Lung (tissue), 12 donors: Measurements from ENCODE around the gene HOXB5. TPM values are rescaled to one million over a fixed set of nuclear protein-coding genes. Genes with fewer than 3 reads are reported as not detected.

ENCODE experiments used
- ATAC-seq: fragments of 200-7000 bp; cut with Tn5 transposase; one replicate; pipeline ENCODE4 v1.9.1; 2020; ENCODE audit warnings: moderate number of reproducible peaks; ENCODE audit not compliant: insufficient read depth, low FRiP score
- DNase-seq, 3 donors: peaks; one replicate each; pipeline ENCODE4 v3.0.0-alpha.2; 2013 to 2017
- H3K27ac ChIP-seq, 2 donors: one replicate each; pipeline ENCODE4 v1.5.1; 2013; ENCODE audit warnings: mild to moderate bottlenecking in 2 of 2, moderate library complexity in 2 of 2, control low read depth in 1 of 2, inconsistent platforms in 1 of 2, low read depth in 1 of 2, low read length in 1 of 2
- H3K27me3 ChIP-seq, 3 donors: one replicate each; pipeline ENCODE4 v1.5.1; 2013; ENCODE audit warnings: low read length in 2 of 3; ENCODE audit not compliant: control insufficient read depth in 3 of 3, insufficient read depth in 3 of 3
- H3K36me3 ChIP-seq, 4 donors: one replicate each; pipeline ENCODE4 v1.5.1; 2013; ENCODE audit warnings: low read length in 4 of 4, mild to moderate bottlenecking in 1 of 4, moderate library complexity in 1 of 4; ENCODE audit not compliant: control insufficient read depth in 4 of 4, insufficient read depth in 4 of 4
- H3K4me1 ChIP-seq, 5 donors: one replicate each; pipeline ENCODE4 v1.5.1; 2013; ENCODE audit warnings: low read length in 5 of 5, mild to moderate bottlenecking in 2 of 5, moderate library complexity in 1 of 5; ENCODE audit not compliant: control insufficient read depth in 5 of 5, insufficient read depth in 5 of 5
- H3K4me3 ChIP-seq: one replicate; pipeline ENCODE4 v1.5.1; 2013; ENCODE audit warnings: mild to moderate bottlenecking, control low read depth, moderate library complexity
- H3K9ac ChIP-seq, 2 donors: one replicate each; pipeline ENCODE4 v1.5.1; 2013; ENCODE audit warnings: low read length in 2 of 2, control low read depth in 1 of 2; ENCODE audit not compliant: insufficient read depth in 1 of 2
- H3K9me3 ChIP-seq, 4 donors: one replicate each; pipeline ENCODE4 v1.5.1; 2013; ENCODE audit warnings: low read length in 3 of 4, mild to moderate bottlenecking in 1 of 4, moderate library complexity in 1 of 4; ENCODE audit not compliant: control insufficient read depth in 4 of 4, insufficient read depth in 3 of 4
- CTCF ChIP-seq: IDR thresholded peaks from 2 replicates; pipeline ENCODE4 v1.5.1; 2012; ENCODE audit warnings: mild to moderate bottlenecking; ENCODE audit errors: control extremely low read depth, extremely low read depth
- WGBS, 2 donors: extraction: QIAGEN DNeasy Blood & Tissue Kit; methylation state at CpG; one replicate each; pipeline ENCODE4 v1.1.7; 2013; 5-methylcytosine and 5-hydroxymethylcytosine counted together
- polyA plus RNA-seq, 2 donors: library from polyadenylated mRNA; stranded (reverse); fragments of 200-250 nt; gene quantifications; one replicate each; pipeline ENCODE4 v1.2.1, GENCODE V29; 2013
- total RNA-seq, 2 donors: library from RNA; depleted of rRNA in 1 of 2; stranded (reverse); fragments of >200 nt in 1 of 2; gene quantifications; one replicate each; pipeline ENCODE4 v1.2.1, GENCODE V29; 2014 to 2021
- donor health status: control.
- donor health status: control.
- donor health status: Bipolar disorder and iron deficiency.
- donor health status: healthy.
- donor health status: DM: yes; HTN: yes; CAD: no.

HOXB5 gene
- total and polyA plus RNA-seq, 4 donors = 1.8 to 2.9 (median 2.2) TPM

DNA sequence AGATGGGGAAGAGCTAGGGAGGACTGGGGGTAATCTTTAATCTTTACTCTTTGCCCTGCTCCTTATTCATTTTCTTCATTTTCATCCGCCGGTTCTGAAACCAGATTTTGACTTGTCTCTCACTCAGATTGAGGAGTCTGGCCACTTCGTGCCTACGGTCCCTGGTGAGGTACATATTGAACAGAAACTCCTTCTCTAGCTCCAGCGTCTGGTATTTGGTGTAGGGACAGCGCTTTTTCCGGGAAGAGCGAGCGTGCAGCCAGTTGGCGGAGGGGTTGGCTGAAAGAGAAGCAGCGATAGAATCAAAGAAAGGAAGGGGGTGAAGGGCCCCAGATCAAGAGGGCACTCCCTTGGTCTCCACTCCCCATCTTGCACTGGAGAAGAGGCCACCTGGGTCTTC, 29.3 kb upstream of the HOXB5 start:
- ATAC-seq (no peak), DNase-seq (no peak)
- Histone ChIP-seq H3K9ac (no peak overlapping the region), H3K36me3 (no peaks in the 10 kb centered on the region), H3K27ac (no peak overlapping the region), H3K4me3 (no peak overlapping the region), H3K9me3 (peaks cover 0 to 8% (median 0%) of the 10 kb centered on the region in 4 donors), H3K4me1 (peaks cover 0 to 26% (median 12%) of the 10 kb centered on the region in 5 donors), H3K27me3 (peaks cover 17 to 89% (median 82%) of the 10 kb centered on the region in 3 donors)
- TF ChIP-seq CTCF = no peak
- 47 to 60% methylated on average over 11 of the region's 11 CpGs for WGBS, 2 donors

GRCh38 chr17:48621410-48622392, 28.1 kb upstream of the HOXB5 start:
- no peak overlapping the region for H3K9ac ChIP-seq
- 35 to 67% methylated on average over 41 of the region's 41 CpGs for WGBS, 2 donors
- H3K4me1 ChIP-seq = peaks cover 0 to 26% (median 12%) of the 10 kb centered on the region in 5 donors
- H3K36me3 ChIP-seq = no peaks in the 10 kb centered on the region
- no peak overlapping the region for H3K27ac ChIP-seq
- DNase-seq = no peak
- no peak overlapping the region for H3K4me3 ChIP-seq
- peaks cover 0 to 8% (median 0%) of the 10 kb centered on the region in 4 donors for H3K9me3 ChIP-seq
- peaks cover 11 to 89% (median 80%) of the 10 kb centered on the region in 3 donors for H3K27me3 ChIP-seq
- TF ChIP-seq CTCF = no peak
- no peak for ATAC-seq

GRCh38 chr17:48620461-48621139, 27.0 kb upstream of the HOXB5 start:
- no peak for TF ChIP-seq CTCF
- Histone ChIP-seq H3K9me3 (peaks cover 0 to 8% (median 0%) of the 10 kb centered on the region in 4 donors), H3K4me3 (no peak overlapping the region), H3K36me3 (no peaks in the 10 kb centered on the region), H3K4me1 (peaks cover 0 to 22% (median 8%) of the 10 kb centered on the region in 5 donors), H3K9ac (no peak overlapping the region), H3K27ac (no peak overlapping the region), H3K27me3 (peaks cover 15 to 94% (median 86%) of the 10 kb centered on the region in 3 donors)
- 47 to 69% methylated on average over 6 of the region's 6 CpGs for WGBS, 2 donors
- ATAC-seq = no peak
- DNase-seq = no peak
